MM.1S (cell line): ENCODE results near the gene KLHDC10.
"Not testable (repeated sequence)": the region's sequence is repeated elsewhere in the genome, so short reads cannot be mapped to it uniquely, and the experiment has no call there.

ENCODE experiments used
- DNase-seq: peaks from one replicate; pipeline ENCODE4 v3.0.0-alpha.2; 2015
- H2AFZ ChIP-seq: fragments of 300-600 bp; sonication (generic); 2 replicates; pipeline ENCODE4 v1.6.0; 2016; ENCODE audit warnings: antibody characterized with exemption, low read length
- H3F3A ChIP-seq: fragments of 300-600 bp; sonication (generic); 2 replicates; pipeline ENCODE4 v1.6.1; 2016; ENCODE audit warnings: mild to moderate bottlenecking, antibody characterized with exemption, low read length, moderate library complexity, mixed read lengths; ENCODE audit not compliant: insufficient read depth
- H3K27ac ChIP-seq: fragments of 300-600 bp; sonication (generic); 2 replicates; pipeline ENCODE4 v1.5.1; 2016; ENCODE audit warnings: mild to moderate bottlenecking, low read length
- H3K27me3 ChIP-seq: fragments of 300-600 bp; sonication (generic); replicated peaks from 2 replicates; pipeline ENCODE4 v1.6.0; 2016; ENCODE audit warnings: low read length; ENCODE audit not compliant: insufficient read depth
- H3K36me3 ChIP-seq: fragments of 300-600 bp; sonication (generic); replicated peaks from 2 replicates; pipeline ENCODE4 v1.6.1; 2016; ENCODE audit warnings: mild to moderate bottlenecking, low read length, mixed read lengths; ENCODE audit not compliant: insufficient read depth
- H3K4me1 ChIP-seq: fragments of 300-600 bp; sonication (generic); 2 replicates; pipeline ENCODE4 v1.6.1; 2016; ENCODE audit warnings: low read length, mixed read lengths
- H3K4me2 ChIP-seq: fragments of 300-600 bp; sonication (generic); 2 replicates; pipeline ENCODE4 v1.6.0; 2016; ENCODE audit warnings: low read depth, low read length
- H3K4me3 ChIP-seq: fragments of 300-600 bp; sonication (generic); 2 replicates; pipeline ENCODE4 v1.5.1; 2016; ENCODE audit warnings: low read length, mixed read lengths
- H3K79me2 ChIP-seq: fragments of 300-600 bp; sonication (generic); 2 replicates; pipeline ENCODE4 v1.6.1; 2016; ENCODE audit warnings: mixed run types, low read length, mixed read lengths
- H3K9ac ChIP-seq: fragments of 300-600 bp; sonication (generic); 2 replicates; pipeline ENCODE4 v1.6.1; 2016; ENCODE audit warnings: low read length, mixed read lengths
- H3K9me2 ChIP-seq: fragments of 300-600 bp; sonication (generic); replicated peaks from 2 replicates; pipeline ENCODE4 v1.6.1; 2016; ENCODE audit warnings: mild to moderate bottlenecking, low read length, mixed read lengths; ENCODE audit not compliant: insufficient read depth
- H3K9me3 ChIP-seq: fragments of 300-600 bp; sonication (generic); replicated peaks from 2 replicates; pipeline ENCODE4 v1.6.1; 2016; ENCODE audit warnings: mild to moderate bottlenecking, low read length, mixed read lengths; ENCODE audit not compliant: insufficient read depth
- H4K20me1 ChIP-seq: fragments of 300-600 bp; sonication (generic); 2 replicates; pipeline ENCODE4 v1.6.1; 2016; ENCODE audit warnings: mild to moderate bottlenecking, low read length, moderate library complexity, mixed read lengths; ENCODE audit not compliant: insufficient read depth
- CTCF ChIP-seq: fragments of 300-600 bp; sonication (generic); IDR thresholded peaks from 2 replicates; pipeline ENCODE4 v1.5.1; 2016; ENCODE audit warnings: antibody characterized with exemption, low read length, mixed read lengths
- EZH2 ChIP-seq: fragments of 300-600 bp; sonication (generic); optimal IDR thresholded peaks from 2 replicates; pipeline ENCODE3; 2017; ENCODE audit warnings: low read depth, mild to moderate bottlenecking, antibody characterized with exemption, low read length, mixed read lengths
- EZH2phosphoT487 ChIP-seq: fragments of 300-600 bp; sonication (generic); IDR thresholded peaks from 2 replicates; pipeline ENCODE4 v1.6.1; 2018; ENCODE audit warnings: antibody characterized with exemption, low read length

KLHDC10 gene

GRCh38 chr7:130144312-130145171 lies 74.2 kb downstream of the KLHDC10 start:
- no peak overlapping the region for H3K4me2 ChIP-seq
- H3K4me3 ChIP-seq = no peak overlapping the region
- no peaks in the 10 kb centered on the region for H3K27me3 ChIP-seq
- no peaks in the 10 kb centered on the region for H3F3A ChIP-seq
- DNase-seq = no peak
- no peaks in the 10 kb centered on the region for H3K9me3 ChIP-seq
- no peaks in the 10 kb centered on the region for H3K4me1 ChIP-seq
- no peak for TF ChIP-seq EZH2phosphoT487
- TF ChIP-seq CTCF = no peak
- TF ChIP-seq EZH2 = no peak
- H3K27ac ChIP-seq = no peak overlapping the region
- no peaks in the 10 kb centered on the region for H3K36me3 ChIP-seq
- no peaks in the 10 kb centered on the region for H3K9me2 ChIP-seq
- no peak overlapping the region for H2AFZ ChIP-seq
- no peak overlapping the region for H3K9ac ChIP-seq
- no peaks in the 10 kb centered on the region for H3K79me2 ChIP-seq
- no peaks in the 10 kb centered on the region for H4K20me1 ChIP-seq

GRCh38 chr7:130145424-130146100 lies 75.2 kb downstream of the KLHDC10 start:
- Histone ChIP-seq H4K20me1 (no peaks in the 10 kb centered on the region), H3K27ac (no peak overlapping the region), H3K9ac (no peak overlapping the region), H3K4me3 (no peak overlapping the region), H3K79me2 (no peaks in the 10 kb centered on the region), H3K9me2 (no peaks in the 10 kb centered on the region), H3F3A (no peaks in the 10 kb centered on the region), H3K4me1 (no peaks in the 10 kb centered on the region), H3K9me3 (no peaks in the 10 kb centered on the region), H3K27me3 (no peaks in the 10 kb centered on the region), H2AFZ (no peak overlapping the region), H3K36me3 (no peaks in the 10 kb centered on the region), H3K4me2 (no peak overlapping the region)
- no peak for DNase-seq
- TF ChIP-seq CTCF (no peak), EZH2phosphoT487 (no peak), EZH2 (no peak)

GRCh38 chr7:130146142-130146541 lies 75.8 kb downstream of the KLHDC10 start:
- not testable (repeated sequence) for H3K9me3 ChIP-seq, H3K4me3 ChIP-seq, H3K27ac ChIP-seq, H3K9me2 ChIP-seq, DNase-seq, H3K27me3 ChIP-seq, H3F3A ChIP-seq, H4K20me1 ChIP-seq, H3K79me2 ChIP-seq, H3K36me3 ChIP-seq, H3K9ac ChIP-seq, H3K4me1 ChIP-seq, H3K4me2 ChIP-seq, H2AFZ ChIP-seq
